Kidney tubule cell (primary cell): ENCODE results near the gene KIF26B.

ENCODE experiments used
- DNase-seq: peaks from one replicate; pipeline ENCODE4 v3.0.0-alpha.2; 2018; ENCODE audit warnings: low spot score

The KIF26B gene

GRCh38 chr1:245172026-245172425 is 17.2 kb downstream of the KIF26B start:
- no peak for DNase-seq

DNA sequence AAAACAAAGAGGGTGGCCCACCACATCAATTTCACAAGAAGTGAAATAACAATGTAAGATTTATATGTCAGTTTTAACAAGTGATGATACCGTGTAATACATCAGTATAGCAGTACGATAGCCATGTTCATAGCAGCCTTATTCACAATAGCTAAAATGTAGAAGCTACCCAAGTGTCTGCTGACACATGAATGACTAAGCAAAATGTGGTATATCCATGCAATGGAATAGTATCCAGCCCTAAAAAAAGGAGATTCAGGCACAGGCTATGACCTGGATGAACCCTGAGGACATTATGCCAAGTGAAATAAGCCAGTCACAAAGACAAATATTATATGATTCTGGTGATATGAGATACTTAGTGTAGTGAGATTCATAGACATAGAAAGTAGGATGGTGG is 18.0 kb downstream of the KIF26B start:
- no peak for DNase-seq

DNA sequence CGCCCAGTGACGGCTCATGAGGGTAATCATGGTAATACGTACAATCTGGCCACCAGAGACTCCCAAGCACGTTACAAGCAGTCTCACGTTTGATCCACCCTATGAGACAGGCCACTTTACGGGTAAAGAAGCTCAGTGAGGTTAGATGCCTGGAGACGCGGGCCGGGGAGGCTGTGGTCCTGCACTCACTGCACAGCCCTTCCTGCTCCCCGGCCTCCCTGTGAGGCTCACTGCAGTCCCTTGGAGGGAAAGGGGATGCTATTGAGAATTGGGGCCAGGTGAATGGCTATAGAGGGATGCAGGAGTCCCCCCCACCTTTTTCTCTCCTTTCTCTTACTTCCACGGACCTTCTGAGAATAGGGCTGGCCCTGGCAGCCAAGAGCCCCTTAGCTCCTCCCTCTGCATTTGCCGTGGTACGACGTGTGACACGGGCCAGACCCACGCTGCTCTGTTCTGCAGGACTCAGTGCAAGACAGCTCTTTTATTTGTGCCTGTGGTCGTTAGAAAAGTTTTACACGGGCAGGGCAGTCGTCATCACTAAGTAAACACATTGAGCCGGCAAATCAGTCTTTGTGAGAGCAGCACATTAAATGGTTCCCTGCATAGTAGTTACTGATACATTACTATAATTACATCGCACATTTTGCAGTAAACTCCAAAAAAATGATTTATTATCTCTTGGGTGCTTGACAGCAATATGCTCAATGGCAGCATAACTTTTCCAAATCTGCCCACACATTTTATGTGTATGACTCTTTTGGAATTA is 18.8 kb downstream of the KIF26B start:
- DNase-seq: no peak

DNA sequence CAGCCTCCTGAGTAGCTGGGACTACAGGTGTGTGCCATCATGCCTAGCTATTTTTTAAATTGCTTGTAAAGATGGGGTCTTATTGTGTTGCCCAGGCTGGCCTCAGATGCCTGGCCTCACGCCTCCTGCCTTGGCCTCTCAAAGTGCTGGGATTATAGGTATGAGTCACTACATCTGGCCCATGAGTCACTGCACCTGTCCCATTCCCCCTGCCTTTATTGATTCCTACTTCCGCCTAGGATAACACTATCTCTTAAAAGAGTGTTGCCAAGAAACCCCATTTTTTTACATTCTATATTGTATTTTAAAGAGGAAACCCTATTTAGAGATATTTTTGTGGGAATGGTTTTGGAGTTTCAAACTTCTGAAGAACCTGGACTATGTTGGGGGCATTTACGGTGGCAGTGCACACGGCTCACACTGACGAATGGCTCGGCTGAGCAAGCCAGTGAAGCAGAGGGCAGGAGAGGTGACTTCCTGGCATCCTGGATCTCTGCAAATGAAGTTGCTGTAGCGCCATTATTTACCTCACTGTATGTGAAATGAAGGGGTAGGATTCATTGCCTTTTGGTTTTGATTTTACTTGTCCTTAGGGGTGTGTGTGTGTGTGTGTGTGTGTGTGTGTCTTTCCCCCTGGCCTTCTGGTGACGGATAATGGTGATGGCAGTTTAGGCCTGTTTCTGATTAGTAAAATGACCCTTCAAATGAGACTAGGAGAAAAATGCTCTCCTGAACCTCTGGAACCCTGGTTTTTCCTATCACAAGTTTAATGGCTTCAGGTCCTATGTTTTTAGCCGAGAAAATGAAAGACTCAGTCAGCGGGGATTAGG is 22.5 kb downstream of the KIF26B start:
- DNase-seq: peak; percentile 59

- peak; percentile 25 for DNase-seq
Measured at GRCh38 chr1:245179706-245180105, 24.9 kb downstream of the KIF26B start.

DNA sequence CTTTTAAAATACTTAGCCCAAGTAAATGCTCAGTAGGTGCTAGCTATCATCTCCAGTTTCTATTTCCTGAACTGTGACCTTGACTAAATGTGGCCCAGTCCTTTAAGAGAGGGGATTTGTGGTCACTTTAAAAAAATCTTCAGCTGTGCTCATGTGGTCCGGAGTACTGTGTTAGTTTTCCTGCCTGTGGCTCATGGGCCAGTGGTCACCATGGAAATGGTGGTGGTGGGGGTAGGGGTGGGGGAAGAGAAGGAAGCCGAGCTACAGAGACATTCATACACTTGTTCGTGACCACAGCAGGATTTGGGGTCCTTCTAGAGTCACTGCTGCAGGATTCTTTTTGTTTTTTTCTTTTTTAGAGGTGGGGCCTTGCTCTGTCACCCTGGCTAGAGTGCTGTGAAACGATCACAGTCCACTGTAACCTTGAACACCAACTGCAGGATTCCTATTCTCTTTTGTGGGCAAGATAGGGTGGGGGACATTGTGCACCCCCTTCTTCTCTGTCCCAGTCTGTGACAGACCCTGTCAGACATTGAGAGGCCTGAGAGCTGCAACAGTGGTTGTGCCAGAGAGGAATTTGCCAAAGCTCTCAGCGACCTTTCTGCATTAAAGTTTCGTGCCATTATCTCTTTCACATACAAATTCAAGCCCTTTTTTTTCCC is 25.8 kb downstream of the KIF26B start:
- DNase-seq: peak; percentile 33

GRCh38 chr1:245181158-245181517 is 26.4 kb downstream of the KIF26B start:
- no peak for DNase-seq

DNA sequence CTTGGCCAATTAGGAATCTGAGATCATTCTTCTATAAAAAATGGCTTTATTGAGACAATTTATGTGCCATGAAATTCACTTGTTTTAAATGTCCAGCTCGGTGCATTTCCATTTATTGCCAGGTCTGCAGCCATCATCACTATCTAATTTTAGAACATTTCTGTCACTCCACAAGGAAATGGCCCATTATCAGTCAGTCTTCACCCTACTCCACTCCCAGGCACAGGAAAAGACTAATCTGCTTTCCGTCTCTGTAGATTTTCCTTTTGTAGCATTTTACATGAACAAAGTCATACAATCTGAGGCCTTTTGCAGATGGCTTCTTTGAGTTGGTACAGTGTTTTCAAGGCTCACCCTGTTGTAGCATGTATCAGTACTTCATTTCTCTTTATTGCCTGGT is 27.2 kb downstream of the KIF26B start:
- DNase-seq: no peak

DNA sequence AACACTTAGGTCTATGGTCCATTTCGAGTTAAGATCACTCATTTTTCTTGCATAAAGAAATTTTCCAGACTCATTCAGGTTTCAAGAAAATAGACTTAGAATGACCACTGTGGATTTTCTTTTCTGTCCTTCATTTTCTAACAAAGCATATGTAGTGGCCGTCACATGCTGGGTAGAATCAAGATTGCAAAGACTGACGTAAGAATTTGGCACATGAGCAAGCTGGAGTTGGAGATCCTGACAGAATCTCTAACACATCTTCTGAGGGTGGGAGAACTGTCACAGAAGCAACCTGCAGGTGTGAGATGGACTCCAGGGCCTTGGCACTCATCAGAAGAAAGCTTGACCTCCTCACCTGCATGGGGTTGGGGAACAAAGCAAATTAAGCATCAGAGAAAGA is 28.6 kb downstream of the KIF26B start:
- no peak for DNase-seq

DNA sequence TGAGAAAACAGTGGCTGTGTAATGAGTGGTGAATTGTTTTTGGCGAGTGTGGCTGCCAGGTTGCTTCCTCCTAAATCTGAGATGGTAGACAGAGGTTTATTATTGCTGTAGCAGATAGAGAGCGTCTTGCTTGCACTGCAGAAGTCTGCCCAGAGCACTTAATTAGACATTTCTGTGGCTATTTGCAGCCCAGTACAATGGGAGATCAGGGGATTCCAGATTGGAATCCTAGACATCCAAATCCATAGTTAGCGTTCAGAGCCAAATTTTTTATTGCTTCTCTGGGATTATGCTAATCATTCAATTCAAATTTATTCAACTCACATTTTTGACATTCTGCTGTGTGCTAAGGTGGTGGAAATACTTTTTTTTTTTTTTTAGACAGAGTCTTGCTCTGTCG is 30.0 kb downstream of the KIF26B start:
- DNase-seq: no peak

GRCh38 chr1:245188403-245188802 is 33.6 kb downstream of the KIF26B start:
- no peak for DNase-seq

DNA sequence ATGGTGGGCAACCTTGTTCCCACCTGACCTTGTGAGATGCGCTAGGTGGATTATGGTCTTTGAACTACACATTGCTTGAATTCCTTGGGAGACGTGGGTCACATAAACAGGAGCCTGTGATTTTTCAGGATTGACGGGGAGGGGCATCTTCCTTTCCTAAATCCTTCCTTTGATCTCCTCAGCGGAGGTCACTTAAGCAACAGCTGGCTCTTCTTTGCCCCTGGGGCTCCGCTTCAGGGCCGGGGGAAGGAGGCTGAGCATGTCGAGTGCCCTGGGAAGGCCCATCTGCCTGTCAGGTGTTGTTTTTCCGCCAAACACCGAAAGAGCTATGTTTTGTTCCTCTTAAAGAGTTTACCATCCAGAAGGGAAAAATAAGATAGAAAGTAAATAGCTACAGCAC is 40.6 kb downstream of the KIF26B start:
- DNase-seq: no peak

- no peak for DNase-seq
Measured at GRCh38 chr1:245197121-245197520, 42.3 kb downstream of the KIF26B start.

GRCh38 chr1:245197911-245198379 is 43.2 kb downstream of the KIF26B start:
- peak; percentile 26 for DNase-seq

GRCh38 chr1:245198748-245199516 is 44.1 kb downstream of the KIF26B start:
- DNase-seq: no peak

GRCh38 chr1:245200146-245200545 is 45.4 kb downstream of the KIF26B start:
- DNase-seq: no peak

GRCh38 chr1:245201201-245201600 is 46.4 kb downstream of the KIF26B start:
- DNase-seq: no peak

GRCh38 chr1:245201827-245202226 is 47.0 kb downstream of the KIF26B start:
- DNase-seq: no peak

GRCh38 chr1:245205396-245205795 is 50.6 kb downstream of the KIF26B start:
- DNase-seq: no peak

GRCh38 chr1:245205864-245206263 is 51.1 kb downstream of the KIF26B start:
- no peak for DNase-seq

GRCh38 chr1:245207056-245207638 is 52.4 kb downstream of the KIF26B start:
- no peak for DNase-seq

GRCh38 chr1:245207801-245208200 is 53.0 kb downstream of the KIF26B start:
- DNase-seq: no peak
